Progenitor cell of endocrine pancreas (in vitro differentiated cells): ENCODE results near the gene PSMC5. TPM values are rescaled to one million over a fixed set of nuclear protein-coding genes. Genes with fewer than 3 reads are reported as not detected.
"Not testable (repeated sequence)": the region's sequence is repeated elsewhere in the genome, so short reads cannot be mapped to it uniquely, and the experiment has no call there.

Experiments
- DNase-seq: peaks from one replicate; pipeline ENCODE4 v3.0.0; 2021; ENCODE audit warnings: low spot score; ENCODE audit not compliant: unreplicated experiment
- H3K27ac Mint-ChIP-seq: 2 replicates; pipeline ENCODE4 v1.8.0; 2021; ENCODE audit warnings: mild to moderate bottlenecking, moderate library complexity, mixed read lengths
- H3K27me3 Mint-ChIP-seq: 2 replicates; pipeline ENCODE4 v1.8.0; 2021; ENCODE audit warnings: mixed read lengths
- H3K36me3 Mint-ChIP-seq: 2 replicates; pipeline ENCODE4 v1.8.0; 2022; ENCODE audit warnings: mixed read lengths; ENCODE audit not compliant: insufficient read depth
- H3K4me1 Mint-ChIP-seq: 2 replicates; pipeline ENCODE4 v1.8.0; 2021; ENCODE audit warnings: low read depth, mixed read lengths
- H3K4me3 Mint-ChIP-seq: 2 replicates; pipeline ENCODE4 v1.8.0; 2021; ENCODE audit warnings: low read depth, mild to moderate bottlenecking, moderate library complexity, mixed read lengths
- H3K9me3 Mint-ChIP-seq: 2 replicates; pipeline ENCODE4 v1.8.0; 2021; ENCODE audit warnings: low read depth, mixed read lengths
- total RNA-seq: library from RNA; stranded (reverse); gene quantifications from 2 replicates; pipeline ENCODE4 v1.2.1, GENCODE V29; 2021
- TF ChIP-seq, protein P1 (sequence below): fragments of 200-600 bp; sonication (generic); IDR thresholded peaks from one replicate; pipeline ENCODE4 v1.5.0; 2021; ENCODE audit warnings: antibody characterized with exemption, mild to moderate bottlenecking; ENCODE audit not compliant: unreplicated experiment

The PSMC5 gene
- total RNA-seq, 1 donor from 2014 or later: 101 TPM

DNA sequence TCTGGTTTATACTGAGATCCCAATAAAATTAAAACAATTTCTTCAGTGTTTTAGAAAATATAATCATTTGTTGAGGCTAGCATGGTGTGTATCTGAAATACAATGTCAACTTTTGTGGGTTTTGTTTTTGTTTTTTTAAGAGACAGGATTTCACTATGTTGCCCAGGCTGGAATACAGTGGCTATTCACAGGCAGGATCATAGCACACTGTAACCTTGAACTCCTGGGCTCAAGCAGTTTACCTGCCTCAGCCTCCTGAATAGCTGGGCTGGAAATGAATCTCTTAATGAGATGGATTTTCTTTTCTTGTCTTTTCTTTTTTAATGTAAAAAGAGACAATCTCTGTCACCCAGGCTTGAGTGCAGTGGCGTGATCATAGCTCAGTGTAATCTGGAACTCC is 41.1 kb upstream of the PSMC5 start:
- TF ChIP-seq, protein P1, sequence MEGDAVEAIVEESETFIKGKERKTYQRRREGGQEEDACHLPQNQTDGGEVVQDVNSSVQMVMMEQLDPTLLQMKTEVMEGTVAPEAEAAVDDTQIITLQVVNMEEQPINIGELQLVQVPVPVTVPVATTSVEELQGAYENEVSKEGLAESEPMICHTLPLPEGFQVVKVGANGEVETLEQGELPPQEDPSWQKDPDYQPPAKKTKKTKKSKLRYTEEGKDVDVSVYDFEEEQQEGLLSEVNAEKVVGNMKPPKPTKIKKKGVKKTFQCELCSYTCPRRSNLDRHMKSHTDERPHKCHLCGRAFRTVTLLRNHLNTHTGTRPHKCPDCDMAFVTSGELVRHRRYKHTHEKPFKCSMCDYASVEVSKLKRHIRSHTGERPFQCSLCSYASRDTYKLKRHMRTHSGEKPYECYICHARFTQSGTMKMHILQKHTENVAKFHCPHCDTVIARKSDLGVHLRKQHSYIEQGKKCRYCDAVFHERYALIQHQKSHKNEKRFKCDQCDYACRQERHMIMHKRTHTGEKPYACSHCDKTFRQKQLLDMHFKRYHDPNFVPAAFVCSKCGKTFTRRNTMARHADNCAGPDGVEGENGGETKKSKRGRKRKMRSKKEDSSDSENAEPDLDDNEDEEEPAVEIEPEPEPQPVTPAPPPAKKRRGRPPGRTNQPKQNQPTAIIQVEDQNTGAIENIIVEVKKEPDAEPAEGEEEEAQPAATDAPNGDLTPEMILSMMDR: no peak
- Mint-ChIP-seq H3K9me3 (no peaks in the 10 kb centered on the region), H3K27ac (no peak overlapping the region), H3K27me3 (no peaks in the 10 kb centered on the region), H3K36me3 (peaks cover 9% of the 10 kb centered on the region), H3K4me1 (peaks cover 1% of the 10 kb centered on the region), H3K4me3 (no peak overlapping the region)
- no peak for DNase-seq

DNA sequence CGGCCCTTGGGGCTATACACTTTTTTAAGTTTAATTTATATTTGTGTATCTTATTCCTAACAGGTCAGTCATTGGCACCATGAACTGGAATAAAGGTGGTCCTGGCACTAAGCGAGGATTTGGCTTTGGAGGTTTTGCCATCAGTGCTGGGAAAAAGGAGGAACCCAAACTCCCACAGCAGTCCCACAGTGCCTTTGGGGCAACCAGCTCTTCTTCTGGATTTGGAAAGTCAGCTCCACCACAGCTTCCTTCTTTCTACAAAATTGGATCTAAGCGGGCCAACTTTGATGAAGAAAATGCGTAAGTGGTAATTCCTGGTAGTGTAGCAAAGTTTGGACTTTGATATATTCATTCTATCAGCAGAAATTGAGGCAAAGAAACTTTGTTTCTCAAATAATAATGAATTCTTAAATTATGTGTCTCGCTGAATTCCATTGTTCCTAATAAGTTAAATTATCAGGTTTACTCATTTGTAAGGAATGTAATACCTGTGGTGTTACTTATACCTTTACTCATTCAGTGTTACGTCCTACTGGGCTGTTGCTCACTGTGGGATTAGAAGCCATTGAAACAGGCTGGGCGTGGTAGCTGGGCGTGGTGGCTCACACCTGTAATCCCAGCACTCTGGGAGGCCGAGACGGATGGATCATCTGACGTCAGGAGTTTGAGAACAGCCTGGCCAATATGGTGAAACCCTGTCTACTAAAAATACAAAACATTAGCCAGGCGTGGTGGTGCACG is 40.1 kb upstream of the PSMC5 start:
- TF ChIP-seq, protein P1: no peak
- peaks cover 11% of the 10 kb centered on the region for H3K36me3 Mint-ChIP-seq
- H3K27ac Mint-ChIP-seq: no peak overlapping the region
- H3K4me3 Mint-ChIP-seq: no peak overlapping the region
- no peak for DNase-seq
- H3K4me1 Mint-ChIP-seq: peaks cover 1% of the 10 kb centered on the region
- H3K9me3 Mint-ChIP-seq: no peaks in the 10 kb centered on the region
- H3K27me3 Mint-ChIP-seq: no peaks in the 10 kb centered on the region

DNA sequence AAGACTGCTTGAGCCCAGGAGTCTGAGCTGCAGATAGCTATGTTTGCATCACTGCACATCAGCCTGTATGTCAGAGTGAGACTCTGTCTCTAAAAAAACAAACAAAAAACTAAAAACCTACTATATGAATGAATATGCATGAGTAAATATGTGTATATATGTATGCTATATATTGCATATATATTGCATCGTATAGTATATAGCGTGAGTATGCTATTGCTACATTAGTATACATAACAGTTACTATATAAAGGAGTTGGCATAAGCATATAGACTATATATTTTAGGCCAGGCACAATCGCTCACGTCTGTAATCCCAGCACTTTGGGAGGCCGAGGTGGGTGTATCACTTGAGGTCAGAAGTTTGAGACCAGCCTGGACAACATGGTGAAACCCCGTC is 37.2 kb upstream of the PSMC5 start:
- Mint-ChIP-seq H3K27me3 (no peaks in the 10 kb centered on the region), H3K27ac (no peak overlapping the region), H3K4me3 (no peak overlapping the region), H3K36me3 (peaks cover 23% of the 10 kb centered on the region), H3K9me3 (no peaks in the 10 kb centered on the region), H3K4me1 (no peaks in the 10 kb centered on the region)
- no peak for DNase-seq
- TF ChIP-seq, protein P1: no peak

DNA sequence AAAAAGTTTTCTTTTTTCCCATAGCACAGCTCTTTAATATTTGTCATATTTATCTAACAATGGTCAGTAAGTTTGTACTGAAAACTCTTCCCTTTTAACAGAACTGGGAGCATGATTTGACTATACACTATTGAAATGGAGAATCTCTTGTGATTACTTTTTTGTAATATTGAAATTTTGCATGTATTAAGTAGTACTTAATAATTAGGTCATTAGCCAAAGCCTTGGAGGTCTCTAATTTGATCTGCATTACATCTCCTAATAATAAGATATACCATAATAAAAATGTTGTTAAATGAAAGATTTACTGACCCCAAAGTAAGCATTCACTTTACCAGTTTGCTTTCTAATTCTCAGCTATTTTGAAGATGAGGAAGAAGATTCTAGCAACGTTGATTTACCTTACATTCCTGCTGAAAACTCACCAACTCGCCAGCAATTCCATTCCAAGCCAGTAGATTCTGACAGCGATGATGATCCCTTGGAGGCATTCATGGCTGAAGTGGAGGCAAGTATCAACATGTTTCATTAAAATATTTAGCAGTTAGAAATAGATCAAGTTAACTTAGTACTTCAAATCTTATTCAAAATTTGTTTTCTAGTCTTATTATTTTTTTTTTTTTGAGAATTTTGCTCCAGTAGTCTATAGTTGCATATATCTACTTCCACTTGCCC is 35.0 kb upstream of the PSMC5 start:
- Mint-ChIP-seq H3K27ac (no peak overlapping the region), H3K4me1 (no peaks in the 10 kb centered on the region)
- TF ChIP-seq, protein P1: no peak

DNA sequence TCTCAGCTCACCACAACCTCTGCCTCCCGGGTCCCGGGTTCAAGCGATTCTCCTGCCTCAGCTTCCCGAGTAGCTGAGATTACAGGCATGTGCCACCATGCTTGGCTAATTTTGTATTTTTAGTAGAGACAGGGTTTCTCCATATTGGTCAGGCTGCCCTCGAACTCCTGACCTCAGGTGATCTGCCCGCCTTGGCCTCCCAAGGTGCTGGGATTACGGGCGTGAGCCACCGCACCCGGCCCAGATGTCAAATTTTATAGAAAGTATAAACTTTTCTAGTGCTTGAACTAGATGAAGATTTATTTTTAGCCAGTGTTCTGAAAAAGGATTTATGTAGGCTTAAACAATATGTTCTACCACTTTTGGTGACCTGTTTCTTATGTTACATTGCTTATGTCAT is 30.9 kb upstream of the PSMC5 start:
- H3K36me3 Mint-ChIP-seq: peaks cover 22% of the 10 kb centered on the region

More for the DNA sequence above, 35.0 kb upstream of the PSMC5 start:
- H3K9me3 Mint-ChIP-seq: no peaks in the 10 kb centered on the region
- DNase-seq: no peak
- no peaks in the 10 kb centered on the region for H3K27me3 Mint-ChIP-seq
- H3K36me3 Mint-ChIP-seq: peaks cover 24% of the 10 kb centered on the region
- no peak overlapping the region for H3K4me3 Mint-ChIP-seq

More for the DNA sequence above, 30.9 kb upstream of the PSMC5 start:
- H3K4me3 Mint-ChIP-seq, H3K27ac Mint-ChIP-seq, H3K4me1 Mint-ChIP-seq, DNase-seq, H3K27me3 Mint-ChIP-seq, H3K9me3 Mint-ChIP-seq: not testable (repeated sequence)
